ENCODE measurements around the gene RALGAPA2.
A peak's percentile ranks its signal among the peaks of the same experiment; 100 is the strongest.

RALGAPA2 gene

DNA sequence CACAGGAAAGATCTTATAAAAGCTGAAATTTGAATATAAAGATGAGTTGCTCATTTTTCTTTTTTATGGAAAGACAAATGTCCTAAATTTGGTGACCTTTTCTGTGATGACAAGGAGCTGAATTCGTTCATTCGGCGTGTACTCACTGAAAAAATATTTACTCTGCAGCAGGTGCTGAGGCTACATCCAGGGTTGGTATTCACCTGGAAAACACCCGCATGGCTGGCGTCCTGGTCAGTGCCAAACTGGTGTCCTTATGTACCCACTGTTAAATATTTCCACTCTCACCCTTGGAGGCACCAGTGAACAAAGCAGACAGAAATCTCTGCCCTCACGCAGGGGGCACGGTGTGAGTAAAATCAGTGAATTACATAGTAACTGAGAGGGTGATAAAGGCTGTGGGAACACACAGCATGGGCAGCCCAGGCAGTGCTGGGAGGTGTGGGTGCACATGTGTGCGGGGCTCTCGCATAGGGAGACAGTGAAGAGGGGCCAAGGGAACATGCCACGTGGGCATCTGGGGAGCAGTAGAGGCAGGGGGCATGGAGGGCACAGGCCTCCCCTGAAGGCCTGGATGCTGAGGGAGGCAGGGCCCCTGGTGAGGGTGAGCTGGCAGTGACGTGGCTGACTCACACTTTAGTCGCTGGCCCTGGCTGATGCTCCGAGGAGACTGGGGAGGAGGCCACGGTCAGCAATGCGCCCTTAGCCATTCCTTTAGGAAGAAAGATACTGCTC is 254.9 kb downstream of the RALGAPA2 start:
- Mint-ChIP-seq H3K27me3 (no peaks in the 10 kb centered on the region), H3K9me3 (no peaks in the 10 kb centered on the region), H3K27ac (no peak overlapping the region), H3K4me3 (no peak overlapping the region), H3K4me1 (peaks cover 12% of the 10 kb centered on the region), H3K36me3 (peaks cover 10% of the 10 kb centered on the region)
- CTCF ChIA-PET: interaction anchor here (1.1 to 1.2 kb wide), 2 partner anchors 15 to 97 kb away, joined by 3 to 4 read pairs; no protein-coding TSS in a partner anchor
- DNase-seq: no peak

DNA sequence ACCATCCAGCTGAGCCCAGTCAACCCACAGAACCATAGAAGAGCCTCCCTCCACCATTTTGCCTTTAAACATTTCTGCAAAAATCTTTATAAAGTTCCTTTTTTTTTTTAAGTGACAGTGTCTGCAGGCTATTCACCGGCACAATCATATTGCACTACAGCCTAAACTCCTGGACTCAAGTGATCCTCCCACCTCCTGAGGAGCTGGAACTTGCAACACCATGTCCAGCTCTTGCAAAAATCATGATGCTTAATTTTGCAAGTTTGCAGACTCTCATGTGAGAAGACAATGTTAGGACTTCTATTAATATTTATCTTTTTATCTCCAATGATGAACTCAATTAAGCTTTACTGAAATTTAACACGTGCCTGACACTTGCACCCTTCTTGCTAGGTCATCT is 255.7 kb downstream of the RALGAPA2 start:
- H3K9me3 Mint-ChIP-seq: no peaks in the 10 kb centered on the region
- peaks cover 17% of the 10 kb centered on the region for H3K4me1 Mint-ChIP-seq
- no peaks in the 10 kb centered on the region for H3K27me3 Mint-ChIP-seq
- CTCF ChIA-PET: interaction anchor here (1.2 kb wide), 1 partner anchor 14 kb away, joined by 4 read pairs; no protein-coding TSS in a partner anchor
- H3K4me3 Mint-ChIP-seq: no peak overlapping the region
- peaks cover 14% of the 10 kb centered on the region for H3K36me3 Mint-ChIP-seq
- DNase-seq: no peak
- no peak overlapping the region for H3K27ac Mint-ChIP-seq

DNA sequence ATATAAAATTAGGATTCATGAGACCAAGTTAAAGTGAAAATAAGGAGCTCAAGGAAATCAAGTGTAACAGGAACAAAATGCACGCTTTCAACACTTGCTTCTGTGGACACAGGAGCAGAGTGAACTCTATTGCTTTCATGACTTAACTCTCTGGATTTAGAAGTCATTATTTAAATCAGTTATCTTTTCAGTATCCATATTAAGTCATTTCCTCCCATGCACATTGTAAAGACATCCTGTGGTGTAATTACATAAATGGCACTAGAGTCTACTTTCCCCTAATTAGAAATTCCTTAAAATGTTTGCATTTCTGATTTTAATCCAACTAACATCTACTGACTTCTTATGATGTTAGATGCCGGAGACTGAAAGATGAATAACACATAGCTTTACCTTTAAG is 256.5 kb downstream of the RALGAPA2 start:
- Mint-ChIP-seq H3K4me3 (no peak overlapping the region), H3K4me1 (peaks cover 17% of the 10 kb centered on the region), H3K27ac (no peak overlapping the region), H3K36me3 (peaks cover 14% of the 10 kb centered on the region), H3K9me3 (no peaks in the 10 kb centered on the region), H3K27me3 (no peaks in the 10 kb centered on the region)
- CTCF ChIA-PET: no interaction called here
- DNase-seq: no peak

DNA sequence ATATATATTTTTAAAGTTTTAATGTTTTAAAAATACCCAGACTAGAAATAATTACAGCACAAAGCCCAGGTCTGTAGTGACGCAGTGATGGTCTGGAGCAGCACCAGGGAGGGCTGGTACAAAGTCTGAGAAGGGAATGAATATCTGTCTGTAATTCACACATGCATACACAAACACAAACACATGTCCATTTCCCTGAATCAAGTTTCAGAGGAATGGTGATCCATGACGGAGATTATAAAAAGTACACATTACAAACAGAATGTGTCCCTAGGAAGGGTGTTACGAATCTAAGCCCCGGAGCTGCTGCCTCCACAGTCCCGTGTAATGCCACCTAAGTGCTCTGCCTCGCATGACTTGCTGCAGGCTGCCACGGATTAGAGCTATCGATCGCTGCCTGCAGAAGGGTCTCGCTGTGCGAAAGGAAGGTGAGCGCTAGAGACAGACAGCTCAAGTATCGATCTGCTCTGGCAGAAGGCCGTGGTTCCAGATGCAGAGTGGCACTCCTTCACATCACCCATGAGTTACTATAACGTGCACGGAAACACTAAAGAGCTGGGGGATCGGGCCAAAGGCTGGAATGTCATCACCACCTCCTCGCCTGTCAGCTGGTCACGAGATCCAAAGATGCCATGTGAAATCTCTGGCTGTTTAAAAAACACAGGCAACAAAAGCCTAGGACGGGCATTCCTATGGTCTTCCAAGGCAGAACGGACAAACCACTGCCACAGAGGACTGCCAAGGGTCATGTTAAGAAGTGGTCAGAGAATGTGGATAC is 257.4 kb downstream of the RALGAPA2 start:
- Mint-ChIP-seq H3K4me1 (peaks cover 19% of the 10 kb centered on the region), H3K36me3 (peaks cover 14% of the 10 kb centered on the region), H3K27me3 (no peaks in the 10 kb centered on the region), H3K27ac (no peak overlapping the region), H3K4me3 (no peak overlapping the region), H3K9me3 (no peaks in the 10 kb centered on the region)
- CTCF ChIA-PET: no interaction called here
- no peak for DNase-seq

- Mint-ChIP-seq H3K4me3 (no peak overlapping the region), H3K27ac (no peak overlapping the region), H3K4me1 (peaks cover 19% of the 10 kb centered on the region), H3K27me3 (no peaks in the 10 kb centered on the region), H3K36me3 (peaks cover 14% of the 10 kb centered on the region), H3K9me3 (no peaks in the 10 kb centered on the region)
- CTCF ChIA-PET: no interaction called here
- DNase-seq: no peak
These were observed 258.1 kb downstream of the RALGAPA2 start for GRCh38 chr20:20454367-20454766.

GRCh38 chr20:20452254-20452676 is 260.2 kb downstream of the RALGAPA2 start:
- Mint-ChIP-seq H3K4me1 (peaks cover 19% of the 10 kb centered on the region), H3K4me3 (peak overlapping the region; percentile 51), H3K9me3 (no peaks in the 10 kb centered on the region), H3K27me3 (no peaks in the 10 kb centered on the region), H3K27ac (peak overlapping the region; percentile 19), H3K36me3 (peaks cover 14% of the 10 kb centered on the region)
- CTCF ChIA-PET: no interaction called here
- DNase-seq: peak; percentile 70

- Mint-ChIP-seq H3K27ac (no peak overlapping the region), H3K9me3 (no peaks in the 10 kb centered on the region), H3K36me3 (peaks cover 14% of the 10 kb centered on the region), H3K4me1 (peaks cover 17% of the 10 kb centered on the region), H3K4me3 (no peak overlapping the region), H3K27me3 (no peaks in the 10 kb centered on the region)
- no peak for DNase-seq
- CTCF ChIA-PET: interaction anchor here (0.9 kb wide), 1 partner anchor 15 kb away, joined by 3 read pairs; no protein-coding TSS in a partner anchor
These were observed 261.9 kb downstream of the RALGAPA2 start for GRCh38 chr20:20450521-20450920.

DNA sequence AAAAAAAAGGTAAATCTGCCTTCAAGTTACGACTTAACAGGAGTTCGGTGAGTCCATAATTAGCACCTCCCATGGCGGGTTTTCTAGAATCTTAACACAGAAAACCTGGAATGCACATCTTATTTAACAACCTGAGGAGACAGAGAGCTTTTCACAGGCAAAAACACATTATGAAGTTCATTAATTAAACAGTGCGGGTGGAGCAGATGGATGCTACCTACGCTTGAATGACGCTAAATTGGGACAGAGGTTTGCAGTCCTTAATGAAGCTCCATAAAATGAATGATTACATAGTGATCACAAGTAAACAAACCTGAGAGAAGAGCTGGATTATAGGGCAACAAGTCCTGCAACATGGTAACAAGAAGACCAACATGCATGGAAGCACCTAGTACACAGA is 263.6 kb downstream of the RALGAPA2 start:
- CTCF ChIA-PET: no interaction called here
- Mint-ChIP-seq H3K4me1 (peaks cover 17% of the 10 kb centered on the region), H3K27me3 (no peaks in the 10 kb centered on the region), H3K36me3 (peaks cover 11% of the 10 kb centered on the region), H3K27ac (no peak overlapping the region), H3K9me3 (no peaks in the 10 kb centered on the region), H3K4me3 (no peak overlapping the region)
- DNase-seq: no peak

- CTCF ChIA-PET: no interaction called here
These were observed 265.2 kb downstream of the RALGAPA2 start for GRCh38 chr20:20447196-20447595.

GRCh38 chr20:20446425-20447015 is 265.9 kb downstream of the RALGAPA2 start:
- peaks cover 5% of the 10 kb centered on the region for H3K4me1 Mint-ChIP-seq
- CTCF ChIA-PET: no interaction called here
- no peak overlapping the region for H3K4me3 Mint-ChIP-seq
- H3K9me3 Mint-ChIP-seq: no peaks in the 10 kb centered on the region
- H3K27ac Mint-ChIP-seq: no peak overlapping the region
- no peak for DNase-seq
- no peaks in the 10 kb centered on the region for H3K36me3 Mint-ChIP-seq
- H3K27me3 Mint-ChIP-seq: no peaks in the 10 kb centered on the region

More at GRCh38 chr20:20447196-20447595, 265.2 kb downstream of the RALGAPA2 start:
- H3K27me3 Mint-ChIP-seq: no peaks in the 10 kb centered on the region
- peaks cover under 1% of the 10 kb centered on the region for H3K36me3 Mint-ChIP-seq
- H3K9me3 Mint-ChIP-seq: no peaks in the 10 kb centered on the region
- H3K4me1 Mint-ChIP-seq: peaks cover 7% of the 10 kb centered on the region
- DNase-seq: no peak
- no peak overlapping the region for H3K4me3 Mint-ChIP-seq
- H3K27ac Mint-ChIP-seq: no peak overlapping the region

GRCh38 chr20:20446001-20446400 is 266.4 kb downstream of the RALGAPA2 start:
- Mint-ChIP-seq H3K27ac (no peak overlapping the region), H3K4me1 (peaks cover 5% of the 10 kb centered on the region), H3K36me3 (no peaks in the 10 kb centered on the region), H3K9me3 (no peaks in the 10 kb centered on the region), H3K4me3 (no peak overlapping the region), H3K27me3 (no peaks in the 10 kb centered on the region)
- CTCF ChIA-PET: no interaction called here
- DNase-seq: no peak

DNA sequence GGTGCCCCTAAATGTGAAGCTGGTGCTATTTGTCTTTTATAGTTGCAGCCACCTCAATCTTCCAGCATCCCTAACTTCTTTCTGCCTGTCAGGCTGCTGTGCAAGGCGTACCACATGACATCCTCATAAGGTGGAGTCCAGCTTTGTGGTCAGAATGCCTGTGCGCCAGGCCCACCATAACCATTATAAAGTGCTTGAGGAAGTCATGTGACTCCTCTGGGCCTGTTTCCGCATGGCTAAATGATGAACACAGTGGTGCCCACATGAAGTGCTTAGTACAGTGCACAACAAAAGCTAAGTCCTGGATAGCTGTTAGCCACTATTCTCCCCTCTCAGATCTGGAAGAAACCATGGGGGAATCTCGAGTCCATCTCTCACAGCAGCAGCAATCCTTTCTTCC is 268.9 kb downstream of the RALGAPA2 start:
- H3K9me3 Mint-ChIP-seq: no peaks in the 10 kb centered on the region
- H3K27me3 Mint-ChIP-seq: no peaks in the 10 kb centered on the region
- H3K36me3 Mint-ChIP-seq: peaks cover 2% of the 10 kb centered on the region
- DNase-seq: no peak
- peaks cover 3% of the 10 kb centered on the region for H3K4me1 Mint-ChIP-seq
- H3K27ac Mint-ChIP-seq: no peak overlapping the region
- CTCF ChIA-PET: no interaction called here
- no peak overlapping the region for H3K4me3 Mint-ChIP-seq

DNA sequence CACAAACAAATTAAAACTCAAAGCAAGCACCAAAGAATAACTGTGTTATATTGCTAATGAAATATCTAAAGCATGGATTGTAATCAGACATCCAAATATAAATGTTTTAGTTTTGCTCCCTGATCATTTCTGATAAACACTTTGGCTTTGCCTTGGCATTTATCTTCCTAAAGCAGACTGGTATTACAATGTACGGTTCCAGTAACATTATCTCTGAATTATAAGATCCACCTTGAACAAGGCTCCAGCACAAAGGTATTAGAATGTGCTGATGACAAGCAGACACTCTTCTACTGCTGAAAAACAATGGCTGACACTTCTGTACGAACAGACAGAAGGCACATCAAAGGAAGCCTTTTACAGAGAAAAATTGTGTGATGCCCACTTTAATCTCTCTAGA is 270.0 kb downstream of the RALGAPA2 start:
- H3K9me3 Mint-ChIP-seq: no peaks in the 10 kb centered on the region
- H3K27me3 Mint-ChIP-seq: no peaks in the 10 kb centered on the region
- no peak overlapping the region for H3K27ac Mint-ChIP-seq

DNA sequence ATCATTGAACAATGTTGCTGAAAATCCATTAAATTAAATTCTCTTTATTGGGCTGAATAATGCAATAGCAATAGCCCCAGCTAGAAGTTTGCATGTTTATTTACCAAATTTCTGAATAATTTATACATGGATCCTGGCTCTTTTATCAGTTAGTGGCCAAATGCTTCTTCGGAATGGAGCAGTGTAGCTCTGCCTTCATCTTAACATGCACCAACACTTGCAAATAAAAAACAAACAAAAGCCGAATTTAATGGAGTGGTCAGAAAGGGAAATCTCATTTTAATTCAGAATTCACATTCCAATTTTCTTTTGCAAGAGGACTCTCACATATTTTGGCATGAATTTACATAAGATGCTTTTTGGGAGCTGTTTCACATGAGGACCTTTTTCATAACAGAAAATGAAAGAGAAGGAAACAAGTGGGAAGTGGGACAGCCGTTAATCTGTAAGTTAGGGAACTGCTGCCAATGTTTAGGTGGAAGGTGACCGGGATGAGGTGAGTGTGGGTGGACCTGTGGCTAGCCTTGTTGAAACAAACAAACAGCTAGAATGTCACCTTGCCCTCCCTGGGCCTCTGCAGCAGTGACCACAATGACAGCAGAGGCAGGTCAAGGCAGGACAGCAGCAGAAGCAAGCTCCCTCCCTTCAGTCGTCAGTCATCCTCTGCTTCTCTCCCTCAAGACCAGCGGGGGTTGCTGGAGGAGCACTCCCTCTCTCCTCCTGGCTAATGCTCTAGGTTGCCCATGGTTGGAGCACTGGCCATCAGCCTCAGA is 271.4 kb downstream of the RALGAPA2 start:
- H3K4me1 Mint-ChIP-seq: peaks cover 3% of the 10 kb centered on the region
- no peak overlapping the region for H3K4me3 Mint-ChIP-seq
- CTCF ChIA-PET: no interaction called here
- no peaks in the 10 kb centered on the region for H3K9me3 Mint-ChIP-seq
- no peaks in the 10 kb centered on the region for H3K27me3 Mint-ChIP-seq
- peaks cover 5% of the 10 kb centered on the region for H3K36me3 Mint-ChIP-seq
- H3K27ac Mint-ChIP-seq: no peak overlapping the region
- DNase-seq: no peak

More for the DNA sequence above, 270.0 kb downstream of the RALGAPA2 start:
- CTCF ChIA-PET: interaction anchor here (1.1 kb wide), 1 partner anchor 14 kb away, joined by 4 read pairs; no protein-coding TSS in a partner anchor
- no peak for DNase-seq
- Mint-ChIP-seq H3K4me1 (peaks cover 3% of the 10 kb centered on the region), H3K36me3 (peaks cover 4% of the 10 kb centered on the region), H3K4me3 (no peak overlapping the region)
